ENCODE measurements around the gene ALDH3A1.

The ALDH3A1 gene

GRCh38 chr17:19752216-19753050 lies 4.3 kb upstream of the ALDH3A1 start:
- no peak overlapping the region for H3K27ac ChIP-seq
- no peaks in the 10 kb centered on the region for H3K9me3 ChIP-seq
- H3K27me3 ChIP-seq, result peaks cover 7% of the 10 kb centered on the region
- no peak overlapping the region for H3K4me3 ChIP-seq (ENCODE audit: low read depth in 1 of 2, low read length in 1 of 2)
- TF ChIP-seq CTCF (IDR thresholded peaks at IDR 0.05), result no peak
- no peaks in the 10 kb centered on the region for H3K36me3 ChIP-seq
- H3K4me1 ChIP-seq (ENCODE audit: control insufficient read depth in 1 of 2, insufficient read depth in 1 of 2, low read depth in 1 of 2, low read length in 1 of 2), result no peaks in the 10 kb centered on the region

- Histone ChIP-seq H3K4me3 (ENCODE audit: low read depth in 1 of 2, low read length in 1 of 2) (no peak overlapping the region), H3K9me3 (no peaks in the 10 kb centered on the region), H3K36me3 (no peaks in the 10 kb centered on the region), H3K4me1 (ENCODE audit: control insufficient read depth in 1 of 2, insufficient read depth in 1 of 2, low read depth in 1 of 2, low read length in 1 of 2) (no peaks in the 10 kb centered on the region), H3K27me3 (peaks cover 7% of the 10 kb centered on the region), H3K27ac (no peak overlapping the region)
- TF ChIP-seq CTCF (IDR thresholded peaks at IDR 0.05), result no peak
Measured at GRCh38 chr17:19750835-19751234, 2.7 kb upstream of the ALDH3A1 start.

GRCh38 chr17:19750020-19750572 lies 2.0 kb upstream of the ALDH3A1 start:
- Histone ChIP-seq H3K27ac (no peak overlapping the region), H3K36me3 (no peaks in the 10 kb centered on the region), H3K27me3 (peaks cover 12% of the 10 kb centered on the region), H3K9me3 (no peaks in the 10 kb centered on the region), H3K4me1 (ENCODE audit: control insufficient read depth in 1 of 2, insufficient read depth in 1 of 2, low read depth in 1 of 2, low read length in 1 of 2) (peaks cover 0 to under 1% of the 10 kb centered on the region in 2 experiments), H3K4me3 (ENCODE audit: low read depth in 1 of 2, low read length in 1 of 2) (no peak overlapping the region)
- TF ChIP-seq CTCF (IDR thresholded peaks at IDR 0.05), result no peak

- Histone ChIP-seq H3K4me3 (ENCODE audit: low read depth in 1 of 2, low read length in 1 of 2) (no peak overlapping the region), H3K27ac (no peak overlapping the region), H3K4me1 (ENCODE audit: control insufficient read depth in 1 of 2, insufficient read depth in 1 of 2, low read depth in 1 of 2, low read length in 1 of 2) (peaks cover 5 to 8% of the 10 kb centered on the region in 2 experiments), H3K9me3 (no peaks in the 10 kb centered on the region), H3K36me3 (no peaks in the 10 kb centered on the region), H3K27me3 (peaks cover 22% of the 10 kb centered on the region)
- TF ChIP-seq CTCF (IDR thresholded peaks at IDR 0.05), result no peak
Measured at GRCh38 chr17:19748807-19749193, 702 bp upstream of the ALDH3A1 start.

GRCh38 chr17:19747159-19747719 lies 859 bp downstream of the ALDH3A1 start:
- Histone ChIP-seq H3K4me1 (ENCODE audit: control insufficient read depth in 1 of 2, insufficient read depth in 1 of 2, low read depth in 1 of 2, low read length in 1 of 2) (peaks cover 5 to 8% of the 10 kb centered on the region in 2 experiments), H3K36me3 (no peaks in the 10 kb centered on the region), H3K4me3 (ENCODE audit: low read depth in 1 of 2, low read length in 1 of 2) (no peak overlapping the region), H3K27ac (no peak overlapping the region), H3K27me3 (peaks cover 15% of the 10 kb centered on the region), H3K9me3 (no peaks in the 10 kb centered on the region)
- TF ChIP-seq CTCF (IDR thresholded peaks at IDR 0.05), result no peak

Measured in neutrophil (primary cell).